Spleen (tissue), 7 donors: ENCODE results near the gene UQCC2.

Experiments used
- POLR2A ChIP-seq, 3 donors: fragments of 450-650 bp; IDR thresholded peaks; one replicate each; pipeline ENCODE4 v1.5.1; 2017; ENCODE audit warnings: antibody characterized with exemption in 3 of 3, mild to moderate bottlenecking in 1 of 3
- TF ChIP-seq, protein P1 (sequence below), 11 experiments: fragments of 200-600 bp in 7 of 11; fragments of 450-650 bp in 4 of 11; sonication (generic) in 4 of 11; IDR thresholded peaks in 8 of 11; conservative IDR thresholded peaks in 3 of 11; 1 replicate in 7 of 11; 2 replicates in 4 of 11; pipeline versions ENCODE4 v1.4.0 to v1.8.0; 2016 to 2021; ENCODE audit warnings: antibody characterized with exemption in 11 of 11, inconsistent platforms in 4 of 11, mild to moderate bottlenecking in 1 of 11
- donor health status: DM: no; HTN: no; CAD: no; lungs with moderate emphysema.
- donor health status: DM: no; HTN: no; CAD: no.
- donor health status: DM: no; HTN: no; CAD: no.

DNA sequence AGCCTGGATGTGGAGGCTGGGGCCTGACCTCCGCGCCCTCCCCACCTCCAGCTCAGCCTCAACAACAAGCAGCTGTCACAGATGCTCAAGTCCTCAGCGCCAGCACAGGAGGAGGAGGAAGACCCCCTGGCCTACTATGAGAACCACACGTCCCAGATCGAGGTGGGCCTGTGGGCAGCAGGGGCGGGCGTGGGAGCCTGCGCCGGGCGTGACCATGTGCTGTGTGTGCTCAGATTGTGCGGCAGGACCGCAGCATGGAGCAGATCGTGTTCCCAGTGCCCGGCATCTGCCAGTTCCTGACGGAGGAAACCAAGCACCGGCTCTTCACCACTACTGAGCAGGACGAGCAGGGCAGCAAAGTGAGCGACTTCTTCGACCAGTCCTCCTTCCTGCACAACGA is 23.5 kb downstream of the UQCC2 start:
- TF ChIP-seq, protein P1, sequence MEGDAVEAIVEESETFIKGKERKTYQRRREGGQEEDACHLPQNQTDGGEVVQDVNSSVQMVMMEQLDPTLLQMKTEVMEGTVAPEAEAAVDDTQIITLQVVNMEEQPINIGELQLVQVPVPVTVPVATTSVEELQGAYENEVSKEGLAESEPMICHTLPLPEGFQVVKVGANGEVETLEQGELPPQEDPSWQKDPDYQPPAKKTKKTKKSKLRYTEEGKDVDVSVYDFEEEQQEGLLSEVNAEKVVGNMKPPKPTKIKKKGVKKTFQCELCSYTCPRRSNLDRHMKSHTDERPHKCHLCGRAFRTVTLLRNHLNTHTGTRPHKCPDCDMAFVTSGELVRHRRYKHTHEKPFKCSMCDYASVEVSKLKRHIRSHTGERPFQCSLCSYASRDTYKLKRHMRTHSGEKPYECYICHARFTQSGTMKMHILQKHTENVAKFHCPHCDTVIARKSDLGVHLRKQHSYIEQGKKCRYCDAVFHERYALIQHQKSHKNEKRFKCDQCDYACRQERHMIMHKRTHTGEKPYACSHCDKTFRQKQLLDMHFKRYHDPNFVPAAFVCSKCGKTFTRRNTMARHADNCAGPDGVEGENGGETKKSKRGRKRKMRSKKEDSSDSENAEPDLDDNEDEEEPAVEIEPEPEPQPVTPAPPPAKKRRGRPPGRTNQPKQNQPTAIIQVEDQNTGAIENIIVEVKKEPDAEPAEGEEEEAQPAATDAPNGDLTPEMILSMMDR (IDR thresholded peaks at IDR 0.05 in 8 of 11, conservative IDR thresholded peaks at IDR 0.05 in 3 of 11): no peak
- TF ChIP-seq POLR2A (IDR thresholded peaks at IDR 0.05): no peak
